NCI-H2107 treated with DMSO at 0.1 percent for 48 hours (cell line): ENCODE results near the gene FAM83B.
"Not testable (repeated sequence)": the region's sequence is repeated elsewhere in the genome, so short reads cannot be mapped to it uniquely, and the experiment has no call there.

Experiments used
- DNase-seq: peaks from one replicate; lab custom pipeline; 2025; ENCODE audit not compliant: unreplicated experiment; lab: John Stamatoyannopoulos, UW

Gene FAM83B

DNA sequence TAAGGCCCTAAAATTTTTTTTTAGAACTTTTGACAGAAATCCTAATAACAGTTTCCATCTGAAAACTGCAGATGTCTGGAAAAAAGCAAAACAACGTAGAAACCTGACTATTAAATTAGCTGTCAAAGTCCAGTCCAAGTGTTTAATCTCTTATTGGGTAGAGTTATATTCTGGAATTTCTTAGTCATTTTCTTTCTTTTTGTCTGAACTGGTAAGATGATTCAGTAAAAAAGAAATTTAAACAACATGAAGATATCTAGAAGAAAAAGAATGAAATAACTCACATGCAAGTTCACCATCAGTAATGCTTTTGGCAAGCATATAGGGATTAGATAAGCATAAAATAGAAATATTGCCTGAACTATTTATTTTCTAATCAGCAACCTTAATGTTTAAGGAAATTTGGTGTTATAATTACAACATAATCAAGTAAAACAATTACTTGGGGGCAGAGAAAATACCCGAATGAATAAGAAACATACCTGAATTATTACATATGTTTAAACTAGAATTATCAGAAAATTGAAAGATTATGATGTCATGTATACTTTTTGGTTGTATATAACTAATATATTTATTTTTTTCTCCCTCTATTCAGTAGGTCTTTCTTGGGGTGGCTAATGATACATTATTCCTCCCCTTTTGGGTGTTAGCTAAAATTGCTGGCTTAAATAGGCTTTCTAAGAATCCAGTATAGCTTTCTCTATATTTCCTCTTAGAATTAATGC lies 51.1 kb downstream of the FAM83B start:
- no peak for DNase-seq

- DNase-seq: no peak
Observed at GRCh38 chr6:54898767-54899166, 52.2 kb downstream of the FAM83B start.

GRCh38 chr6:54899442-54899841 lies 52.9 kb downstream of the FAM83B start:
- no peak for DNase-seq

DNA sequence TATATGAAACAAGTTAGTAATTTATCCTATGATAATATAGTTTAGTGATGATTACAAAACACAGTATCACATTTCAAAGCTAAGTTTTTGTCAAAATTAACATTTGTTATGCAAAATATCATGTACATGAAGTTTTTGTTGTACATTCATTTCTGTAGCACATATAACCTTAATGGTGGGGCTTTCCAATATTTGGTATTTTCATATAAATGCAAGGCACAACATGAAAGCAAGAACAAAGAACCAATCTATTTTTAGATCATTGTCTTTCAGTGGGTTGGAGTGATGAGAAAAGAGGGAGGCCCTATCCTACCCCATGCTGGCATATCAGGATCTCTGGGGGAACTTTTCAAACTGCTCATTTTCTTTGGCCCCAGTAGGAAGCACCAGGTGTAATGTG lies 53.4 kb downstream of the FAM83B start:
- DNase-seq: no peak

DNA sequence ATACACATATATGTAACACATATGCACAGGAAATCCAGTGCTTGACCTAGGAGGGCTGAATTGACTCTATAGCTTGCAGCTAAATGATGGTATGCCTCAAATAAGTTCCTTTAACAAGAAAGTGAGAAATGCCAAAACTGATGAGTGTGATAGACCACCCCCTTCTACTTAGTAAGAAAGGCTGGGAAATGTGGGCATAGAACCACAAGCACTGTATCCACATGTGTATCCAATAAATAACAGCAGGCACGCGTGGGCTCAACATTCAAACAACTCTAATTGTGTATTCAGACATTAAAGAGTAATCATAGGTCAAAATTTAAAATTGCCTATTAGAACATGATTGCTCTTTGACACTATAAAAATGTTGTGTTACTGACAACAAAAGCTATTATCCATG lies 54.1 kb downstream of the FAM83B start:
- no peak for DNase-seq

GRCh38 chr6:54903884-54904283 lies 57.3 kb downstream of the FAM83B start:
- no peak for DNase-seq

DNA sequence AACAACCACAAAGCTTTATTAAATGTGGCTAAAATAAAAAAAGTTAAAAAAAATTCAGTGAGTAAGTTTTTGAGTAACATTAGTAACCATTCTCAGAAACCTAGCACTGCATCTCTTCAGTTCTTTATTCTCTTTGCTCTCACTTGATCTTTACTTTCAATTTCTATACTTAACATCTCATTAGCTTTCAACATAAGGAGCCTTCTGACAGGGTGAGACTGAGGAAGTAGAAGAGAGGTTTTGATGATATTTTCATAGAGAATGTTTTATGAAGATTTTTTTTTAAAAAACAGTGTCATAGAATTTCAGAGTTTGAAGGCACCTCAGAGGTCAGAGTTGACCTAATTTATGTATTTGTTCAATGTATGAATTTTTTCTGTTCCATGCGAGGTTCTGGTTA lies 60.8 kb downstream of the FAM83B start:
- DNase-seq: no peak

DNA sequence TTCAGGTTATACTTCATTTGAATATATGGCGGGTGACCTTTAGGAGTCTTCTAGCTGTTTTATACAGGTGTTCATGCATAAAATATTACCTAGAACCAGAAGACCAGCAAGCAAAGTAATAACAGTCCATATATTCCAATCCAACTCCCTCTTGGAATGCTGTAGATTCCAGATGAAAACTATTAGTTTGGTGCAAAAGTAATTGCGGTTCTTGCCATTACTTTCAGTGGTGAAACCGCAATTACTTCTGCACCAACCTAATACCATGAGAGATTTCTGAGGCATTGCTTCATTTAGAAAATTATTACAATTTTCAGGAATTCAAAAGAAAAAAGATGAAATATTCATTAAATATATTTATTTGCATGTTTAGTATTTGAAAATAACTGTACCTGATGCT lies 62.6 kb downstream of the FAM83B start:
- DNase-seq: no peak

DNA sequence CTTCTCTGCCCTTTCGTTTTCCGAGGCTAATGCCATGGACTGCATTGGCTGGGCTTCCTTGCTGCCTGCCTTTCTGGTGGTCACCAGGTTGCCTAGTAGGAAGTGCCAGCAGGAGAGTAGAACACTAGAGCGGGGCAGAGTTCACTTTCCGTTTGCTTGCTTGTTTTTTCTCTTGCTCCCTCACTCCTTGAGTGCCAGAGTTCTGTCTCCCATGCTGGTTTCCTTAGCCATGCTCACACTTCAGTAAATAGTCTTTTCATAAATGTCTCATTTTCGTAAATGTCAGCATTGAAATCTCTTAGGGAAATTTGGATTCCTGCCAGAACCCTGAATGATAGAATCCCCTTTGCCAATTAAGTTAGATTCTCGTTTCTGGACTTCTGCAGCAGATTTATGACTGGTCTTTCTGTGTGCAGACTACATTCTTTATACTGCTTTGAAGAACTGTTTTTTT lies 63.9 kb downstream of the FAM83B start:
- no peak for DNase-seq

DNA sequence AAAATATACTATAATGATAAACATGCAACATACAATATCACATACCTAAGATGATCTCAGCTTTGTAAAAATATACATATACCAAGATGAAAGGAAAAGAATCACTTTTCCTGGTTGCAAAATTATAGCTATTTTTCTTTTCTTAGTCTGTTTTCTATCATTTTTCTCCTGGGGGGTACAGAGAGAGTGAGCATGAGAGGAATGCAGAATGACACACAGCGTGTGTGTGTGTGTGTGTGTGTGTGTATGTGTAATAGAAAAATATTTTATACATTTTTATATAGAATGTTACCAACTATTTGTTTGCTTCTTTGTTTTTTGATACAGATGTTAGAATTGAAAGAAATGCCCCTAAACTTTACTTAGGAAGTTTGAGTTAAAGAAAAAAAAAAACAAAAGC lies 64.3 kb downstream of the FAM83B start:
- DNase-seq: no peak

DNA sequence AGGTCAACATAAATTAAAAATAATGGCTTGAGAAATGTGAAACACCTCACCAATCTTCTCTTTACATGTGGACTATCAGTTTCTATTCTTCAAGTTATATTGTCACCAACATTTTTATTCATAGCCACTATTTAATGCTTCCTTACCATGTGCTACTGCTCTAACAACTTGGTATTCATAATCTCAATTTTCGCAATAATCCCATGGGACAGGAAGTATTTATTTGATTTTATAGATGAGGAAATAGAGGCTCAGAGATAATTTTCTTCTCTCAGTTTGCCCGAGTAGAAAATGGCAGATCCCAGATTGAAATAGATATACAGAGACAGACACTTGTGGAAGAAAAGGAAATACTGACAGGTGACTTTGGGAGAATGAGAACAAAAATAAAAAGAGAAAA lies 66.6 kb downstream of the FAM83B start:
- no peak for DNase-seq

- DNase-seq: no peak
Observed at GRCh38 chr6:54916858-54917257, 70.3 kb downstream of the FAM83B start.

DNA sequence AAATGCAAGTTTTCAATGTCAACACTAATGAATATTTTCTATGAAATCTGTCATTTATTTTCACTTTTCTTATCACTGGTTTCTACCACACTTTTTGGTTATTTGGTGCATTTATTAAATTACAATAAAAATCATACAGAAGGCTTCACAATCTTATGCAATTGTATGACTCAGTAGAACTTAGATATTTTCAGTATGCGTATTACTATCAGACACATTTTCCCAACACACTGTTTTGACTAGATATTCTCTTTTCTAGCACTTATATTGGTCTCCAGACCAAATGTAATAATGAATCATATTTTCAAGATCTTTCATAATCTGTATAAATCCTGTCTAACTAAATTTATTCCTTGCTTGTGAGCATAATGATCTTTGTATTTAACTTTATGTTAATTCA lies 74.1 kb downstream of the FAM83B start:
- no peak for DNase-seq

- DNase-seq: no peak
Observed at GRCh38 chr6:54921891-54922290, 75.3 kb downstream of the FAM83B start.

DNA sequence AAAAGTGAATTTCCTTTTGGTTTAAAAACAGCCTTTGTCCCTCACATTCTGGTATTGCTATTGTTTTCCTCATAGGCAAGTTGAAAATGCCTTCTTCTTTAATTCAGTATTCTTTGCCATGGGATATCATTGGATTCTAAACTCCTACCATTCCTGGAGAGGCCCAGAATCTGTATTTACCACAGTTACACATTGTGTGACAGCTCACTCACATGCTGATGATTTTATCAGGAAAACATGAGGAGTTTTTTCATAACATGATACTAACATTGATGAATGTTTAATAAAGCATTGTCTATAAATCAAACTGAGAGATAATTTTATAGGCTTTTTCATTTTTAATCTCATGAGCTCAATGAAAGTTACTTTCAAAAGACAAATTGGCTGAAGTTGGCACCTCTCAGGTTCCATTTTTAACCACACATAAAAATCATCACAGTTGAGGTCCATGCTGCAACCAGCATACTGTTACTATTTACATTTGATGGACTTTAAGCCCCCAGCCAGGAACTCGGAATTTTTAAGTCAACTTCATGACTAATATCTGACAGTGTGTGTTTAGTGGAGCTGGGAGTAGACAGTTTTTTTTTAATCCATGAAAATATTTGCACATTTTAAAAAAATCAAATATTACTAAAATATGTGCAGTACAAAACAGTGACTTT lies 82.8 kb downstream of the FAM83B start:
- DNase-seq: no peak

DNA sequence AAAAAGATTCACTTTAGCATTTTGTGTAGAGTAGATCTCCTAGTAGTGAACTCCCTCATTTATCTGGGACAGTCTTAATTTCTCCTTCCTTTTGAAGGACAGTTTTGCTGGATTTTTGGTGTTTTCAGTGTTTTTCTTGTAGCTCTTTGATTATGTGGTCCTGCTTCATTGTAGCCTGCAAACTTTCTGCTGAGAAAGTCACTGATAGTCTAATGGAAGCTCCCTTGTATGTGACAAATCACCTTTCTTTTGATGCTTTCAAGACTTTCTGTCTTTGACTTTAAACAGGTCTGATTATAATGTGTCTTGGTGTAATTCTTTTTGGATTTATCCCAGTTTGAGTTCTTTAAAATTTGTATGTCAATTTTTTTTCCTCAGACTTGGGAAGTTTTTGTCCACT lies 86.1 kb downstream of the FAM83B start:
- no peak for DNase-seq

DNA sequence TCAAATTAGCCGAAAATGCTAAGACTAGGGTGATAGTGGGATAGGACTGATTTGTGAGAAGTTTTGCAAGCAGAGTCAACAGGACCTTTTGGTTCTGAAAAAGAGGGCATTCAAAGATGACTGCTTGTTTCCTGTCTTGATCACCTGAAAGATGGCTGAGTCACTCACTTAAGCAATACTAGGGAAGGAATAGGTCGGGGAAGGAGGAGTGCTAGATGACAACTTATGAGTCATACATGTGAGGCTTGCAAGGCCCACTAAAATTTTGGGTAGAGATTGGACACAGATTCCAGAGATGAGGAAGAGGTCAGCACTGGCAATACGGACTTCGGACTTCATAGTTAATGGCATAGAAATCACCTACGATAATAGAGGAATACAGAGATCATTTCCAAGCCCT lies 89.2 kb downstream of the FAM83B start:
- DNase-seq: no peak

GRCh38 chr6:54937371-54937770 lies 90.8 kb downstream of the FAM83B start:
- DNase-seq: no peak

DNA sequence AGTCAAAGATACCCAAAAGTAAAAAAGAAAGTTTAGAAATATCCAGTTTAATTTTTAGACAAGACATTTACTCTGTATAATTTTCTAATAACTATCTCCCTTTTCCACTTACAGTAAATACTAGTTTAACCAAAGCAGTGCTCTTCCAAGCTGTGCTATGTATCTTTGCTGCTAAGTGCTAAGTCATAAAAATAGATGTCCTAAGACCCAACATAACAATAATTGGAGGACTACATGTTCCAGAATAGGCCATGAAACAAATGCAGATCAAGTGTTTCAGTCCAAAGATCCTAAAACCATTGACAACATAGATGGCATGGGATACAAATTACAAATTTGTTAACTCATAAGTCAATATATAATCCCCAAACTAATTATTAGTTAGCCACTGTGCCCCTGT lies 111.1 kb downstream of the FAM83B start:
- no peak for DNase-seq

DNA sequence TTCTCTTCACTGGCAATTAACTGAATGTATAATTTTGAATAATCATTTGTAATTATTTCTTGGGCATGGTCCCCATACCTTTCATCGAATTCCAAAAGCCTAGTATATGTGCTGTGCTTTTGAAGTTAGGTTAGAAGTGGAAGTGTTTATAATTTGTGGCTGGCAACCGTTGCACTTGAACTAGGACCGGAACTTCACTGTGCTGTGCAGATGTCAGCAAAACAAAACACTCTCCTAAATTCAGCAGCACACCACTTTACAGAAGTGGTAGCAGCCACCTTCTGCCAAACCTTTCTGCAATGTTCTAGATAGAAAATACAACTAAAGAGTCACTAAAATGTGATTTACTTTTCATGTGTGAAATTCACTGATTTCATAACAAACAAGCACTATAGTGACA lies 111.9 kb downstream of the FAM83B start:
- no peak for DNase-seq

- no peak for DNase-seq
Observed at GRCh38 chr6:54959820-54960219, 113.2 kb downstream of the FAM83B start.

GRCh38 chr6:54961372-54961771 lies 114.8 kb downstream of the FAM83B start:
- not testable (repeated sequence) for DNase-seq

DNA sequence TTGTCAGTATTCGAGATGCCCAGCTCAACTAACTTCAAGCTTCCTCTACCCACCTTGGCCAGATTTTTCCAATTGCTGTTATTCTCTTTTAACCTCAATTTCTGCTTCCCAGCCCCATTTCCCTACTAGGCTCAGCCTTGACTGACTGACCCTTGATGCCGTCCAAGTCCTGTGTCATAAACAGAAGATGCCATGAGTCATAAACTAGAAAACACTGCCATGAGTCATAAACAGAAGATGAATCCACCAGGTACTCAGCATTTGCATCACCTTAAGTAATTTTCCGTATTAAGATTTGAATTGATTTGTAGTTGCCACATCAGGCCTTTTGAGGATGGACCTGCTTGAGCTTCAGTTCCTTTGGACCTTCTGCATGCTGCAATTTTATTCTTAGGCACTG lies 123.8 kb downstream of the FAM83B start:
- DNase-seq: no peak
